Measurements from ENCODE around the gene CCDC7. TPM values are rescaled to one million over a fixed set of nuclear protein-coding genes. Genes with fewer than 3 reads are reported as not detected.

The CCDC7 gene
- total RNA-seq, 1 experiment from 2014 or later: 6.9 TPM

- POLR2A ChIA-PET (ENCODE audit: unreplicated experiment): no interaction called here
- H3K9me2 ChIP-seq (ENCODE audit: insufficient read depth): no peaks in the 10 kb centered on the region
- no peaks in the 10 kb centered on the region for H3K4me1 ChIP-seq (replicated peaks; ENCODE audit: insufficient read depth)
- no peaks in the 10 kb centered on the region for H3K36me3 ChIP-seq (ENCODE audit: low read depth)
- no peaks in the 10 kb centered on the region for H3K27me3 ChIP-seq (ENCODE audit: insufficient read depth, low read depth)
- no peak for TF ChIP-seq CTCF (conservative IDR thresholded peaks at IDR 0.05)
- no peak for TF ChIP-seq EZH2 (IDR thresholded peaks at IDR 0.05; ENCODE audit: low read depth)
- no peak overlapping the region for H2AFZ ChIP-seq
- no peaks in the 10 kb centered on the region for H3F3A ChIP-seq (ENCODE audit: insufficient read depth, low read depth)
- no peak overlapping the region for H3K27ac ChIP-seq
- no peak overlapping the region for H3K4me2 ChIP-seq
- no peak overlapping the region for H3K4me3 ChIP-seq
- intact Hi-C loops (cut with micrococcal nuclease; ENCODE audit: unreplicated experiment): no loop called here
- H4K20me1 ChIP-seq (ENCODE audit: insufficient read depth): no peaks in the 10 kb centered on the region
- no peak for DNase-seq
- H3K9me3 ChIP-seq (ENCODE audit: insufficient read depth, low read depth): peaks cover 4% of the 10 kb centered on the region; the same call in 1 of the 2 replicates
- no TSS peak for BruUV-seq (replicated peaks)
- CTCF ChIA-PET: no interaction called here
- H3K79me2 ChIP-seq (ENCODE audit: low read depth): no peaks in the 10 kb centered on the region
Observed at GRCh38 chr10:32437334-32437733, 8.6 kb upstream of the CCDC7 start.

GRCh38 chr10:32445036-32445435, 904 bp upstream of the CCDC7 start:
- no TSS peak for BruUV-seq (replicated peaks)
- Histone ChIP-seq H3K27me3 (ENCODE audit: insufficient read depth, low read depth) (no peaks in the 10 kb centered on the region), H3K79me2 (ENCODE audit: low read depth) (no peaks in the 10 kb centered on the region), H3K36me3 (ENCODE audit: low read depth) (no peaks in the 10 kb centered on the region), H2AFZ (no peak overlapping the region), H3K4me1 (replicated peaks; ENCODE audit: insufficient read depth) (peaks cover 7% of the 10 kb centered on the region; the same call in 1 of the 2 replicates), H3K27ac (no peak overlapping the region), H3K9me3 (ENCODE audit: insufficient read depth, low read depth) (no peaks in the 10 kb centered on the region), H3K4me3 (peak overlapping the region; percentile 91; the same call in 1 of the 2 replicates), H4K20me1 (ENCODE audit: insufficient read depth) (no peaks in the 10 kb centered on the region), H3K9me2 (ENCODE audit: insufficient read depth) (no peaks in the 10 kb centered on the region), H3K4me2 (peak overlapping the region; percentile 95), H3F3A (ENCODE audit: insufficient read depth, low read depth) (peaks cover 5% of the 10 kb centered on the region; the same call in 1 of the 2 replicates)
- intact Hi-C loops (cut with micrococcal nuclease; ENCODE audit: unreplicated experiment): loop anchor here (5.0 kb wide), 1 partner anchor 512 kb away; the partner anchor contains the start of gene ITGB1
- POLR2A ChIA-PET (ENCODE audit: unreplicated experiment): no interaction called here
- no peak for DNase-seq
- CTCF ChIA-PET: no interaction called here
- no peak for TF ChIP-seq CTCF (conservative IDR thresholded peaks at IDR 0.05)
- TF ChIP-seq EZH2 (IDR thresholded peaks at IDR 0.05; ENCODE audit: low read depth): no peak

GRCh38 chr10:32446536-32447406, 831 bp downstream of the CCDC7 start:
- Histone ChIP-seq H3K9me2 (ENCODE audit: insufficient read depth) (no peaks in the 10 kb centered on the region), H3K79me2 (ENCODE audit: low read depth) (no peaks in the 10 kb centered on the region), H3K9me3 (ENCODE audit: insufficient read depth, low read depth) (no peaks in the 10 kb centered on the region), H3K27me3 (ENCODE audit: insufficient read depth, low read depth) (no peaks in the 10 kb centered on the region), H3K36me3 (ENCODE audit: low read depth) (no peaks in the 10 kb centered on the region), H3F3A (ENCODE audit: insufficient read depth, low read depth) (peaks cover 5% of the 10 kb centered on the region; the same call in 1 of the 2 replicates), H3K27ac (peak overlapping the region; percentile 78), H3K4me1 (replicated peaks; ENCODE audit: insufficient read depth) (peaks cover 7% of the 10 kb centered on the region; the same call in 1 of the 2 replicates), H3K4me3 (peak overlapping the region; percentile 91), H3K4me2 (peak overlapping the region; percentile 95), H4K20me1 (ENCODE audit: insufficient read depth) (no peaks in the 10 kb centered on the region), H2AFZ (peak overlapping the region; percentile 97)
- POLR2A ChIA-PET (ENCODE audit: unreplicated experiment): no interaction called here
- no peak for DNase-seq
- no TSS peak for BruUV-seq (replicated peaks)
- TF ChIP-seq EZH2 (IDR thresholded peaks at IDR 0.05; ENCODE audit: low read depth): no peak
- TF ChIP-seq CTCF (conservative IDR thresholded peaks at IDR 0.05): no peak
- CTCF ChIA-PET: no interaction called here
- intact Hi-C loops (cut with micrococcal nuclease; ENCODE audit: unreplicated experiment): loop anchor here (1.0 to 5.0 kb wide), 5 partner anchors 67 to 562 kb away; partner anchors contain the start of genes EPC1 and ITGB1
